A673 (cell line): ENCODE measurements around the gene RGS7.

ENCODE experiments used
- EZH2 ChIP-seq: fragments of 200-600 bp; sonication (generic); IDR thresholded peaks from 2 replicates; pipeline ENCODE4 v1.6.1; 2017; ENCODE audit warnings: borderline replicate concordance, low read depth, mild to moderate bottlenecking, mixed read lengths, antibody characterized with exemption, low read length; ENCODE audit not compliant: poor library complexity, severe bottlenecking
- TF ChIP-seq, protein P1 (sequence below): fragments of 300-800, 200-600 bp; sonication (generic); conservative IDR thresholded peaks from 2 replicates; pipeline ENCODE4 v1.5.1; 2017; ENCODE audit warnings: low read depth, mild to moderate bottlenecking, antibody characterized with exemption, low read length, moderate library complexity, mixed read lengths

DNA sequence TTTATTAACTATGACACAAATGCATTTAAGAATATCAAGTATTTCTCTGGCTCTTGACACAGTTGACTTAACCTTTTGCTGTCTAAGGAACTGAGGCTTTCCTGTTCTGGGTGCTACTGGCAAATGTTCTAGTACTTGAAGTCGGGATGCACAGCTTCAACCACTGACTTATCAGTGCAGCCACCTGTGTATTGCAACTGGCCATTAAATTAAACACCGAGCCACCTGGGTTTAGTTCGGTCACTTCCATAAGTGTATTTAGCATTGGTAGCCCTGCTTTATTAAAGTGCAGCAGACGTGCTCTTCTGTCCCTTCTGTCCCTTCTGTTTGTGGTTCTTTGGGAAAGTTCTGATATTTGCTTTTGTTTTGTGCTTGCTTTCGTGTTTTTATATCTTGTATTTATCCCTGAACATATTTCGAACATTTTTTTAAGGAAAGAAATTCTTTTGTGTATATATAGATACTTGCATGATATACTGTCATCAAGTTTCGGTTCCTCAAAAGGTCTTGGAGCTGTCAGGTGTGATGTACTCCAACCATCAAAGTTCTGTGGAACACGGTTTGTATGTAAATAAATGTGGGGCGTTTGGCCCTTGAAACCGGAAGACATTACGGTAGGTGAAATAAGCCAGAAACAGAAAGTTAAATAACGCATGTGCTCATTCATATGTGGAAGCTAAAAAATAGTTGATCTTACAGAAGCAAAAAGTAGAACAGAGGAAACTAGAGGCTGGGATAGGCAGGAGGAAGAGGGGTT lies 447.1 kb downstream of the RGS7 start:
- TF ChIP-seq, protein P1, sequence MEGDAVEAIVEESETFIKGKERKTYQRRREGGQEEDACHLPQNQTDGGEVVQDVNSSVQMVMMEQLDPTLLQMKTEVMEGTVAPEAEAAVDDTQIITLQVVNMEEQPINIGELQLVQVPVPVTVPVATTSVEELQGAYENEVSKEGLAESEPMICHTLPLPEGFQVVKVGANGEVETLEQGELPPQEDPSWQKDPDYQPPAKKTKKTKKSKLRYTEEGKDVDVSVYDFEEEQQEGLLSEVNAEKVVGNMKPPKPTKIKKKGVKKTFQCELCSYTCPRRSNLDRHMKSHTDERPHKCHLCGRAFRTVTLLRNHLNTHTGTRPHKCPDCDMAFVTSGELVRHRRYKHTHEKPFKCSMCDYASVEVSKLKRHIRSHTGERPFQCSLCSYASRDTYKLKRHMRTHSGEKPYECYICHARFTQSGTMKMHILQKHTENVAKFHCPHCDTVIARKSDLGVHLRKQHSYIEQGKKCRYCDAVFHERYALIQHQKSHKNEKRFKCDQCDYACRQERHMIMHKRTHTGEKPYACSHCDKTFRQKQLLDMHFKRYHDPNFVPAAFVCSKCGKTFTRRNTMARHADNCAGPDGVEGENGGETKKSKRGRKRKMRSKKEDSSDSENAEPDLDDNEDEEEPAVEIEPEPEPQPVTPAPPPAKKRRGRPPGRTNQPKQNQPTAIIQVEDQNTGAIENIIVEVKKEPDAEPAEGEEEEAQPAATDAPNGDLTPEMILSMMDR: no peak
- no peak for TF ChIP-seq EZH2
